ENCODE results near the gene CUX1. TPM values are rescaled to one million over a fixed set of nuclear protein-coding genes. Genes with fewer than 3 reads are reported as not detected.

Gene CUX1
- polyA plus RNA-seq, 3 donors from 2014 or later = 3.1 to 25.9 (median 12.5) TPM

DNA sequence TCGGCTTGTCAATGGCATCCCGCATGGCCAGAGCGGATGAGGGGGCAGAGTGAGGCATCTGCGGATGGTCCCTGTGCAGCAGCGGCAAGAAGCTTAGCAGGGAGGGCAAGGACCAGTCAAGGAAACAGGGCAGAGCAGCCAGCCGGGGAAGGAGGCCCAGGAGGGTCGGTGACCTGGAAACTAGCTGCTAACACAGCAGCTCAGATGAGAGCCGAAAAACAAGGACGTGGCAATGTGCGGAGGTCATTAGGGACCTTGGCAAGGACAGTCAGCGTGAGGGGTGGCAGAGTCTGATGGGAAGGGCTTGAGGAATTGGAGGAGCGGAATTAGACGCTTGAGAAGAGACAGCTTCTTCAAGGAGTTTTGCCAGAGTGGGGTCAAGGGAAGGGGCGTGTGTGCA, 449.1 kb downstream of the CUX1 start:
- Mint-ChIP-seq H3K4me3 (no peak overlapping the region), H3K9me3 (no peaks in the 10 kb centered on the region), H3K27ac (no peak overlapping the region), H3K4me1 (no peaks in the 10 kb centered on the region), H3K27me3 (ENCODE audit: low read depth in 3 of 3) (peaks cover 2 to 4% (median 2%) of the 10 kb centered on the region in 3 donors), H3K36me3 (no peaks in the 10 kb centered on the region)
- no peak for DNase-seq

GRCh38 chr7:102268635-102269034, 451.2 kb downstream of the CUX1 start:
- H3K27ac Mint-ChIP-seq = peak overlapping the region in 1 of 6 donors; percentile 4
- DNase-seq = no peak
- H3K4me1 Mint-ChIP-seq = no peaks in the 10 kb centered on the region
- H3K36me3 Mint-ChIP-seq = no peaks in the 10 kb centered on the region
- no peaks in the 10 kb centered on the region for H3K9me3 Mint-ChIP-seq
- H3K4me3 Mint-ChIP-seq = no peak overlapping the region
- H3K27me3 Mint-ChIP-seq (ENCODE audit: low read depth in 3 of 3) = peaks cover 2 to 4% (median 4%) of the 10 kb centered on the region in 3 donors

DNA sequence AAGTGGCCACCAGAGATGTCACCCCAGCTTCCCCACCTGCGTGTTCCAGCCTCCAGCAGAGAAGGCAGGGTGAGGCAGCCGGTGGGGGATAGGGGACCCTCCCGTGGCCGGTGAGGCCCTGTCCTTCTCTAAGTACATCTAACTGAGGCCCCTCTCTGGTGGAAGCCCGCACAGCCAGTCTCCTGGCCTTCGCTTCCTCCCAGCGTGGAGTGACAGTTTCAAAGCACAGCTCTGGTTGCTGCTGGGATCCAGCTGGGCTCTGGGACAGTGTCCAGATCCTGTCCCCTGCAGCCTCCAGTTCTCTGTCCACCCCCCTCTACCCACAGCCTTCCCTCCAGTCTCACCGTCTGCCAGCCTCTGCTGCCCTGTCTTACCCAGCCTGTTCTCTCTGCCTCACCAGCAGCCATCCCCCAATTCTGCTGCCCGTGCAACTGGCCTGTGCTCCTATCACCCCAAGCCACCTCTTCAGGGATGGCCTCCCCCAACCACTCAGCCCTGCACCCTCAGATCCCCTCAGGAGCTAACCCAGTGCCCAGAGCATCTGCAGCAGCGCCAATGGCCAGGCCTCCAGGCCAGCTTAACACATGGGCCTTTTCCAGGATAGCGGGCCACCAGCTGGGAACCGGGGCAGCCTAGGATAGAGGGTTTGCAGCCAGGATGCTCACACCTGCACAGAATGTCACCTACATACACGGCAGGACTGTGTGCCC, 452.9 kb downstream of the CUX1 start:
- H3K27me3 Mint-ChIP-seq (ENCODE audit: low read depth in 3 of 3) = peaks cover 2 to 4% (median 4%) of the 10 kb centered on the region in 3 donors
- H3K4me3 Mint-ChIP-seq = no peak overlapping the region
- no peaks in the 10 kb centered on the region for H3K9me3 Mint-ChIP-seq
- no peaks in the 10 kb centered on the region for H3K4me1 Mint-ChIP-seq
- H3K27ac Mint-ChIP-seq = no peak overlapping the region
- H3K36me3 Mint-ChIP-seq = no peaks in the 10 kb centered on the region
- no peak for DNase-seq

GRCh38 chr7:102271158-102271798, 453.9 kb downstream of the CUX1 start:
- Mint-ChIP-seq H3K4me1 (no peaks in the 10 kb centered on the region), H3K36me3 (no peaks in the 10 kb centered on the region), H3K27me3 (ENCODE audit: low read depth in 3 of 3) (peaks cover 0 to 4% (median 2%) of the 10 kb centered on the region in 3 donors), H3K27ac (no peak overlapping the region), H3K4me3 (no peak overlapping the region), H3K9me3 (no peaks in the 10 kb centered on the region)
- DNase-seq = no peak

- H3K27ac Mint-ChIP-seq = no peak overlapping the region
- H3K4me1 Mint-ChIP-seq = no peaks in the 10 kb centered on the region
- H3K4me3 Mint-ChIP-seq = no peak overlapping the region
- H3K9me3 Mint-ChIP-seq = no peaks in the 10 kb centered on the region
- peaks cover 0 to 4% (median 2%) of the 10 kb centered on the region in 3 donors for H3K27me3 Mint-ChIP-seq (ENCODE audit: low read depth in 3 of 3)
- DNase-seq = peak; percentile 57 to 64 (median 59)
- no peaks in the 10 kb centered on the region for H3K36me3 Mint-ChIP-seq
Observed at GRCh38 chr7:102272075-102272916, 454.9 kb downstream of the CUX1 start.

- Mint-ChIP-seq H3K27me3 (ENCODE audit: low read depth in 3 of 3) (peaks cover 0 to 4% (median 2%) of the 10 kb centered on the region in 3 donors), H3K4me1 (no peaks in the 10 kb centered on the region), H3K27ac (no peak overlapping the region), H3K9me3 (no peaks in the 10 kb centered on the region), H3K4me3 (no peak overlapping the region), H3K36me3 (no peaks in the 10 kb centered on the region)
- no peak for DNase-seq
Observed at GRCh38 chr7:102272917-102273748, 455.7 kb downstream of the CUX1 start.

DNA sequence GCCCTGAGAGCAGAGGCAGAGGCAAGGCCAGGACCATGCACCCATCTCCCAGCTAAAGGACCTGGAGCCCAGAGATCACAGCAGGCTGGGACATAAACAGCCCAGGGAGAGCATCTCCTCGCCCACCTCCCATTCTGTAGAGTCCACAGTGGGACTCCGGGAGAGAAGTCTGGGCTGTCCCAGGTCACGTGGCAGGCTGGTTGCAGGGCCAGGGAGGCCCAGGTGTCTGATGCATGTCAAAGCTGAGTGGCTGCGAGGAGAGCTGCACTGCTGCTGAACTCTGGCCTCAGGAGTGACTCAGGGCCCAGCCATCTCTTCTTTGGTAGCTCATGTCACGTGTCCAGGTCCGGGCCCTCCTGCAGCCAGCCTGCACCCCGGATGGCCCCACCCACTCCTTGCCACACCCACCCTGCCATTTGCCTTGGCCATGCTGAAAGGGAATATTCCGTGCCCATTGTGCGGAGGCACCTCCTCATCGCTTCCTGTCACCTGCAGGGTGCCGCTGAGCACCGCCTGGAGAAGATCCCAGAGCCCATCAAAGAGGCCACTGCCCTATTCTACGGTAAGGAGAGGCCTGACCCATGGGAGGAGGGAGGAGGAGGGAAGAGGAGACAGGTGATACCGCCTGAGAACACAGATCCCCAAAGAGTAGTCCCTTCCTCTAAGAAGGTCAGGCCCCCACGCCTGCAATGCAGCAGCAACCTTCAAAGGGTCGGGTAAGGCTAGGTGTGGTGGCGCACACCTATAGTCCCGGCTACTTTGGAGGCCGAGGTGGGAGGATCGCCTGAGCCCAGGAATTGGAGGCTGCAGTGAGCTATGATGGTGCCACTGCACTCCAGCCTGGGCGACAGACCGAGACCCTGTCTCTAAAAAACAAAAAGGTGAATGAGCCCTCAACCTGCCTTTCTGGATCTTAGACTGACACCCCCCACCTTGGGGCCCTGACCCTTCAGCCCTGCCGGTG, 456.6 kb downstream of the CUX1 start:
- no peak for DNase-seq
- Mint-ChIP-seq H3K27me3 (ENCODE audit: low read depth in 3 of 3) (peaks cover 0 to 2% (median 0%) of the 10 kb centered on the region in 3 donors), H3K9me3 (no peaks in the 10 kb centered on the region), H3K36me3 (no peaks in the 10 kb centered on the region), H3K4me1 (no peaks in the 10 kb centered on the region), H3K27ac (no peak overlapping the region), H3K4me3 (no peak overlapping the region)

- Mint-ChIP-seq H3K4me3 (no peak overlapping the region), H3K36me3 (no peaks in the 10 kb centered on the region), H3K9me3 (no peaks in the 10 kb centered on the region), H3K27ac (no peak overlapping the region), H3K27me3 (ENCODE audit: low read depth in 3 of 3) (peaks cover 0 to 2% (median 0%) of the 10 kb centered on the region in 3 donors), H3K4me1 (no peaks in the 10 kb centered on the region)
- DNase-seq = no peak
Observed at GRCh38 chr7:102275123-102275703, 457.8 kb downstream of the CUX1 start.

DNA sequence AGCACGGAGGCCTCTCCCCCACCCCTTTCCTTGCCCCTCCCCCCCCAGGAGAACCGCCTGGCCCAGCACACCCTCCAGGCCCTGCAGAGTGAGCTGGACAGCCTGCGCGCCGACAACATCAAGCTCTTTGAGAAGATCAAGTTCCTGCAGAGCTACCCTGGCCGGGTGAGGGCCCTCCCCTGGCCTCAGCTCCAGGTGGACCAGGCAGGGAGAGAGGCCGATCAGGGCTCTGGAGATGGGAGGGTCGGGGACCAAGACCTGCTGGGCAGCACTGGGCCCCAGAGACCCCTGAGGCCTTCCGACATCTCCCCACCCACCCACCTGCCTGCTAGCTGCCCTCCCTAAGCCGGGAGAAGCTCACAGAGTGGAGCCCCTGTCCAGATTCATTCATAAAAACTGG, 460.5 kb downstream of the CUX1 start:
- H3K36me3 Mint-ChIP-seq = no peaks in the 10 kb centered on the region
- no peak for DNase-seq
- no peak overlapping the region for H3K27ac Mint-ChIP-seq
- H3K27me3 Mint-ChIP-seq (ENCODE audit: low read depth in 3 of 3) = no peaks in the 10 kb centered on the region
- no peak overlapping the region for H3K4me3 Mint-ChIP-seq
- no peaks in the 10 kb centered on the region for H3K9me3 Mint-ChIP-seq
- H3K4me1 Mint-ChIP-seq = no peaks in the 10 kb centered on the region

- Mint-ChIP-seq H3K9me3 (no peaks in the 10 kb centered on the region), H3K27ac (no peak overlapping the region), H3K4me1 (no peaks in the 10 kb centered on the region), H3K27me3 (ENCODE audit: low read depth in 3 of 3) (peaks cover 0 to 5% (median 0%) of the 10 kb centered on the region in 3 donors), H3K36me3 (no peaks in the 10 kb centered on the region), H3K4me3 (no peak overlapping the region)
- DNase-seq = peak; percentile 37 to 55 (median 47)
Observed at GRCh38 chr7:102279537-102280400, 462.3 kb downstream of the CUX1 start.

DNA sequence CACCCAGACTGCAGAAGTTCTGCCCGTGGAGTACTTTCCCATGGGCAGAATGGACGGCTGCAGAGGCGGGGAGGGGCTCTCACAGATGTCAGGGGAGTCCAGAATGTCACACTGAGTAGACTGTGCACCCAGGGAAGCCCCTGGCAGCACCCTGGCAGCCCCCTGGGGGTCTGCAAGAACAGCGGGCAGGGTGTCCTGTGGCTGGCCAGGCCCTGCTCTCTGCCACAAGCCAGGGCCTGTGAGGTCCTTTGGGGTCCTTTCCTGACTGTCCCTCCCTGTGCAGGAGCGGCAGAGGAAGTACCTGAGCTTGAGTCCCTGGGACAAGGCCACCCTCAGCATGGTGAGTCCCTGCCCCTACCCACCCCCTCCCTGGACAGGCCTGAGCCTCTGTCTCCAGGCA, 463.1 kb downstream of the CUX1 start:
- Mint-ChIP-seq H3K27ac (no peak overlapping the region), H3K27me3 (ENCODE audit: low read depth in 3 of 3) (peaks cover 0 to 5% (median 2%) of the 10 kb centered on the region in 3 donors), H3K4me1 (peaks cover 0 to 5% of the 10 kb centered on the region in 2 donors), H3K4me3 (no peak overlapping the region), H3K9me3 (no peaks in the 10 kb centered on the region), H3K36me3 (no peaks in the 10 kb centered on the region)
- DNase-seq = no peak

Measured in immature natural killer cell (primary cell).